Upper lobe of left lung (tissue), 6 donors: Measurements from ENCODE around the gene TRIM50. TPM values are rescaled to one million over a fixed set of nuclear protein-coding genes. Genes with fewer than 3 reads are reported as not detected.
A peak's percentile ranks its signal among the peaks of the same experiment; 100 is the strongest.
"Not testable (repeated sequence)": the region's sequence is repeated elsewhere in the genome, so short reads cannot be mapped to it uniquely, and the experiment has no call there.

Experiments
- ATAC-seq, 2 donors: fragments of 200-7000 bp; cut with Tn5 transposase; one replicate each; pipeline ENCODE4 v1.9.1; 2022; ENCODE audit warnings: mild to moderate bottlenecking in 2 of 2, moderate library complexity in 2 of 2; ENCODE audit not compliant: low FRiP score in 2 of 2
- DNase-seq, 2 donors: peaks; one replicate each; pipeline ENCODE4 v3.0.0-alpha.2; 2019 to 2020
- H3K27ac ChIP-seq, 4 donors: fragments of 200-600 bp; sonication (generic); one replicate each; pipeline ENCODE4 v1.5.1; 2016 to 2019
- H3K27me3 ChIP-seq, 4 donors: fragments of 200-600 bp; sonication (generic); one replicate each; pipeline ENCODE4 v1.5.1; 2017 to 2019
- H3K36me3 ChIP-seq, 4 donors: fragments of 200-600 bp; sonication (generic); one replicate each; pipeline ENCODE4 v1.5.1; 2016 to 2019
- H3K4me1 ChIP-seq, 4 donors: fragments of 200-600 bp; sonication (generic); one replicate each; pipeline ENCODE4 v1.5.1; 2018 to 2019
- H3K4me3 ChIP-seq, 4 donors: fragments of 200-600 bp; sonication (generic); one replicate each; pipeline ENCODE4 v1.5.1; 2017 to 2019; ENCODE audit warnings: mild to moderate bottlenecking in 2 of 4, moderate library complexity in 1 of 4
- H3K9me3 ChIP-seq, 4 donors: fragments of 200-600 bp; sonication (generic); one replicate each; pipeline ENCODE4 v1.5.1; 2018 to 2019
- EP300 ChIP-seq, 4 donors: sonication (generic); formaldehyde crosslinking; IDR thresholded peaks; one replicate each; pipeline ENCODE4 v1.5.1; 2017; ENCODE audit warnings: antibody characterized with exemption in 4 of 4, control low read depth in 2 of 4
- POLR2A ChIP-seq, 4 donors: fragments of 450-650 bp; IDR thresholded peaks; one replicate each; pipeline ENCODE4 v1.5.1; 2016 to 2017; ENCODE audit warnings: antibody characterized with exemption in 4 of 4, mild to moderate bottlenecking in 2 of 4
- POLR2AphosphoS5 ChIP-seq, 2 donors: sonication (generic); formaldehyde crosslinking; IDR thresholded peaks; one replicate each; pipeline ENCODE4 v1.5.1; 2017; ENCODE audit warnings: antibody characterized with exemption in 2 of 2
- WGBS, 2 donors: methylation state at CpG; one replicate each; pipeline ENCODE4 v1.1.5; 2017 to 2018; 5-methylcytosine and 5-hydroxymethylcytosine counted together
- total RNA-seq, 6 donors: library from RNA; depleted of rRNA in 4 of 6; stranded (reverse); fragments of >200 nt in 4 of 6; gene quantifications; one replicate each; pipeline versions ENCODE4 v1.1.0 to v1.2.1, GENCODE V29; 2016 to 2021
- TF ChIP-seq, protein P1 (sequence below), 6 experiments: fragments of 450-650 bp in 4 of 6; fragments of 200-600 bp in 2 of 6; sonication (generic) in 2 of 6; IDR thresholded peaks; one replicate each; pipeline ENCODE4 v1.5.1; 2016 to 2019; ENCODE audit warnings: antibody characterized with exemption in 6 of 6
- donor health status: DM: no; HTN: no; CAD: no; lungs with moderate emphysema.
- donor health status: DM: no; HTN: yes; CAD: no; lungs with severe emphysema.

Gene TRIM50
- total RNA-seq, 6 donors from 2014 or later: 0.13 to 0.55 (median 0.37) TPM; not detected in 3

- Histone ChIP-seq H3K27ac (no peak overlapping the region), H3K4me3 (no peak overlapping the region), H3K27me3 (no peaks in the 10 kb centered on the region), H3K36me3 (no peaks in the 10 kb centered on the region), H3K4me1 (no peaks in the 10 kb centered on the region), H3K9me3 (no peaks in the 10 kb centered on the region)
- no peak for ATAC-seq
- WGBS, 2 donors: 88% methylated on average over 12 of the region's 12 CpGs
- TF ChIP-seq EP300 (IDR thresholded peaks at IDR 0.05) (no peak), POLR2A (IDR thresholded peaks at IDR 0.05) (no peak)
- TF ChIP-seq, protein P1, sequence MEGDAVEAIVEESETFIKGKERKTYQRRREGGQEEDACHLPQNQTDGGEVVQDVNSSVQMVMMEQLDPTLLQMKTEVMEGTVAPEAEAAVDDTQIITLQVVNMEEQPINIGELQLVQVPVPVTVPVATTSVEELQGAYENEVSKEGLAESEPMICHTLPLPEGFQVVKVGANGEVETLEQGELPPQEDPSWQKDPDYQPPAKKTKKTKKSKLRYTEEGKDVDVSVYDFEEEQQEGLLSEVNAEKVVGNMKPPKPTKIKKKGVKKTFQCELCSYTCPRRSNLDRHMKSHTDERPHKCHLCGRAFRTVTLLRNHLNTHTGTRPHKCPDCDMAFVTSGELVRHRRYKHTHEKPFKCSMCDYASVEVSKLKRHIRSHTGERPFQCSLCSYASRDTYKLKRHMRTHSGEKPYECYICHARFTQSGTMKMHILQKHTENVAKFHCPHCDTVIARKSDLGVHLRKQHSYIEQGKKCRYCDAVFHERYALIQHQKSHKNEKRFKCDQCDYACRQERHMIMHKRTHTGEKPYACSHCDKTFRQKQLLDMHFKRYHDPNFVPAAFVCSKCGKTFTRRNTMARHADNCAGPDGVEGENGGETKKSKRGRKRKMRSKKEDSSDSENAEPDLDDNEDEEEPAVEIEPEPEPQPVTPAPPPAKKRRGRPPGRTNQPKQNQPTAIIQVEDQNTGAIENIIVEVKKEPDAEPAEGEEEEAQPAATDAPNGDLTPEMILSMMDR (IDR thresholded peaks at IDR 0.05): no peak
- DNase-seq: no peak
Measured at GRCh38 chr7:73366990-73367389, 39.1 kb upstream of the TRIM50 start.

DNA sequence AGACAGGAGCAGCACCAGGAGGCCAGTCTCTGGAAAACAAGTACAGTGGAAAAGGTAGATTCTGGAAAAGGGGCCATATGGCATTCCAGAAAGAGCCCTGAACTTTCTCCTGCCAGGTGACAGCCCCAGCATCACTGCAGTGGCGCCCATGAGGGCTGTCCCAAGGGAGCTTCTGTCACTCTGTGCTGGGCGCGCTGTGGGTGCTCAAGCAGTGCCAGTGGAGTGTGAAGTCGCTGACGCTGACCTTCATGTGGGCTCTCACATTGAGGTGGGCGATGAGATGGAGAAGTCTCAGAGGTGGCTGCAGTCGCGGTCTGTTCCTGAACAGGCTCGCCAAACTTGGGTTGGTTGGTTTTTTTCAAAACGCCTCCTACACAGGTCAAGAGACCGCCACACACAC lies 38.2 kb upstream of the TRIM50 start:
- TF ChIP-seq POLR2A (IDR thresholded peaks at IDR 0.05): no peak
- no peak for TF ChIP-seq POLR2AphosphoS5 (IDR thresholded peaks at IDR 0.05)
- no peak for TF ChIP-seq EP300 (IDR thresholded peaks at IDR 0.05)
- Histone ChIP-seq H3K27me3 (no peaks in the 10 kb centered on the region), H3K4me1 (no peaks in the 10 kb centered on the region), H3K9me3 (no peaks in the 10 kb centered on the region), H3K36me3 (no peaks in the 10 kb centered on the region), H3K27ac (no peak overlapping the region), H3K4me3 (no peak overlapping the region)
- no peak for ATAC-seq
- WGBS, 2 donors: 92 to 97% methylated on average over 10 to 11 of the region's 11 CpGs
- DNase-seq: no peak

GRCh38 chr7:73364006-73364728 lies 36.3 kb upstream of the TRIM50 start:
- no peak for ATAC-seq
- no peak overlapping the region for H3K27ac ChIP-seq
- H3K36me3 ChIP-seq: no peaks in the 10 kb centered on the region
- peak in 1 of 2 donors; percentile 57 for DNase-seq
- no peaks in the 10 kb centered on the region for H3K9me3 ChIP-seq
- 74 to 80% methylated on average over 1 to 25 of the region's 25 CpGs for WGBS, 2 donors
- TF ChIP-seq, protein P1 (IDR thresholded peaks at IDR 0.05): no peak
- TF ChIP-seq POLR2AphosphoS5 (IDR thresholded peaks at IDR 0.05): no peak
- TF ChIP-seq POLR2A (IDR thresholded peaks at IDR 0.05): no peak
- no peak for TF ChIP-seq EP300 (IDR thresholded peaks at IDR 0.05)
- no peak overlapping the region for H3K4me3 ChIP-seq
- H3K4me1 ChIP-seq: no peaks in the 10 kb centered on the region
- no peaks in the 10 kb centered on the region for H3K27me3 ChIP-seq

DNA sequence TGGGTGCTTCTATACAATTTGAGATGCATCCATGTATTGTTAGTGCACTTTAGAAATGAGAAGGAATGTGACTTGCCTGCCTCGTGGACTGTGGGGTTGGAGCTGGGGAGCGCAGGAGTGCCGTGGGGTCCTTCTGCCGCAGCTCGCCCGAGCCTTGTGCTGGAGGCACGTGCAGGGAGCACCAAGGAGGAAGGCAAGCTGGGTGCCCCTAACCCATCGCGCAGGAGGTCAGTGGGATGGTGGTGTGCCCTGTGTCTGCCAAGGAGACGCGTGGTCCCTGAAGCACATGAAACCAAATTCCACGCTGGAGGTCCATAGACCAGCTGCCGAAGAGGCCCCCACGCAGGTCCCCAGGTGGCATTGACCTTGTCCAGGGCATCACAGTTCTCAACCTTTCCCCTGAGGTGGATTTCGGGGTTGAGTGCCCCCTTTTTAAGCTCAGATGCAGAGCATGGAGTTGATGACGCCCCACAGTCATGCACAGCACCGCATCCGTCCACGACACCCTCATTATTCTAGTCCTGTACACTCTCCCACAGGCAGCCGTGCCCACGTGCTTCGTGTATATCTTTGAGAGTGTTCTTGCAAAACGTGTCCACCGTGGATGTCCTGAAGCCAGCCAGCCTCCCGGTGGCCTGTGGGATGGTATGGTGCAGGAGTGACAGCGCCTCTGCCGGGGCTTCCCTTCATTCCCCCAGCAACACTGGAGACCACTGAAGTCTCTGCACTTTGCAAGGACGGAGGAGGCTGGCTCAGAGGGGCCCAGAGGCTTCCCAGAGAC lies 35.5 kb upstream of the TRIM50 start:
- H3K36me3 ChIP-seq: no peaks in the 10 kb centered on the region
- 88 to 89% methylated on average over 27 to 28 of the region's 28 CpGs for WGBS, 2 donors
- no peaks in the 10 kb centered on the region for H3K27me3 ChIP-seq
- DNase-seq (peak in 1 of 2 donors; percentile 56), ATAC-seq (no peak)
- H3K9me3 ChIP-seq: no peaks in the 10 kb centered on the region
- H3K4me3 ChIP-seq: no peak overlapping the region
- TF ChIP-seq POLR2AphosphoS5 (IDR thresholded peaks at IDR 0.05) (no peak), POLR2A (IDR thresholded peaks at IDR 0.05) (no peak), EP300 (IDR thresholded peaks at IDR 0.05) (no peak)
- TF ChIP-seq, protein P1 (IDR thresholded peaks at IDR 0.05): no peak
- H3K27ac ChIP-seq: no peak overlapping the region
- peaks cover 0 to 7% (median 4%) of the 10 kb centered on the region in 4 donors for H3K4me1 ChIP-seq

DNA sequence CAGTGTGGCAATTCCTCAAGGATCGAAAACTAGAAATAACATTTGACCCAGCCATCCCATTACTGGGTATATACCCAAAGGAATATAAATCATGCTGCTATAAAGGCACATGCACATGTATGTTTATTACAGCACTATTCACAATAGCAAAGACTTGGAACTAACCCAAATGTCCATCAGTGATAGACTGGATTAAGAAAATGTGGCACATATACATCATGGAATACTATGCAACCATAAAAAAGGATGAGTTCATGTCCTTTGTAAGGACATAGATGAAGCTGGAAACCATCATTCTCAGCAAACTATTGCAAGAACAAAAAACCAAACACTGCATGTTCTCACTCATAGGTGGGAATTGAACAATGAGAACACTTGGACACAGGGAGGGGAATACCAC lies 32.7 kb upstream of the TRIM50 start:
- H3K36me3 ChIP-seq, H3K9me3 ChIP-seq, H3K4me3 ChIP-seq, DNase-seq, H3K27me3 ChIP-seq, H3K27ac ChIP-seq, ATAC-seq: not testable (repeated sequence)
- peaks cover 0 to 13% (median 8%) of the 10 kb centered on the region in 4 donors for H3K4me1 ChIP-seq
- WGBS, 2 donors: 79 to 86% methylated on average over 1 of the region's 1 CpG
